WI38 (cell line): ENCODE results near the gene ASCC1.

Source experiments
- H3K4me3 ChIP-seq: 2 replicates; pipeline ENCODE4 v1.5.1; 2011; ENCODE audit warnings: low read depth, mild to moderate bottlenecking, control low read depth, low read length
- CTCF ChIP-seq: IDR thresholded peaks from 2 replicates; pipeline ENCODE4 v1.5.1; 2012; ENCODE audit warnings: low read depth, mild to moderate bottlenecking, control low read depth, low read length

ASCC1 gene

GRCh38 chr10:72186258-72186981 lies 29.7 kb downstream of the ASCC1 start:
- no peak overlapping the region for H3K4me3 ChIP-seq
- TF ChIP-seq CTCF: no peak

- no peak for TF ChIP-seq CTCF
- H3K4me3 ChIP-seq: no peak overlapping the region
These were observed 31.9 kb downstream of the ASCC1 start for GRCh38 chr10:72184156-72184555.

GRCh38 chr10:72177454-72177853 lies 38.6 kb downstream of the ASCC1 start:
- no peak for TF ChIP-seq CTCF
- no peak overlapping the region for H3K4me3 ChIP-seq

- H3K4me3 ChIP-seq: no peak overlapping the region
- TF ChIP-seq CTCF: no peak
These were observed 39.4 kb downstream of the ASCC1 start for GRCh38 chr10:72176701-72177100.

DNA sequence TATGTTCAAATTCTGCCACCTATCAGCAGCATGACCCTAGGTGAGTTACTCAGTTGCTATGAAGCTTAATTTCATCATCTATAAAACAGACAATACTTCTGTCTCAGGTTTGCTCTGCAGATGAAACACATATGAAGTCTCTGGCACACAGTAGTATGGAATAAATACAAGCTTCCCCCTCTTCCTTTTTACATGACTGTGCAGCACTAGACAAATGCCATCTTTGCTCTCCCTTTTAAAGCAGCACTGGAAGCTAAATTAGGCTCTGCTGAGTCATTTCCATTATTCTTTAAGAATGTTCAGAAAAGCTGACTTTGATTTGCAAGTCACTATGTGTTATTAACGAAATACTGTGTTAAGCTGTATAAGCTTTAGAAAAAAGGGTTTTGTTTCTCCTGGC lies 40.9 kb downstream of the ASCC1 start:
- no peak for TF ChIP-seq CTCF
- no peak overlapping the region for H3K4me3 ChIP-seq

- H3K4me3 ChIP-seq: no peak overlapping the region
- TF ChIP-seq CTCF: no peak
These were observed 41.8 kb downstream of the ASCC1 start for GRCh38 chr10:72174297-72174662.

- TF ChIP-seq CTCF: no peak
- no peak overlapping the region for H3K4me3 ChIP-seq
These were observed 42.3 kb downstream of the ASCC1 start for GRCh38 chr10:72173619-72174296.
